ENCODE measurements around the gene PAX4.
A peak's percentile ranks its signal among the peaks of the same experiment; 100 is the strongest.
"Not testable (repeated sequence)": the region's sequence is repeated elsewhere in the genome, so short reads cannot be mapped to it uniquely, and the experiment has no call there.

The PAX4 gene

GRCh38 chr7:127585044-127585953, 32.6 kb downstream of the PAX4 start, which contains the start of gene GCC1:
Gene GCC1 (minus strand): TSS chr7:127585596. CDS start chr7:127585182, 414 bp downstream.
- peak; percentile 83 to 91 for DNase-seq (ENCODE audit: low read depth in 2 of 2)

GRCh38 chr7:127584648-127585043, 33.3 kb downstream of the PAX4 start:
- no peak for DNase-seq (ENCODE audit: low read depth in 2 of 2)

- DNase-seq (ENCODE audit: low read depth in 2 of 2) = no peak
These were observed 35.6 kb downstream of the PAX4 start for GRCh38 chr7:127582361-127582760.

- no peak for DNase-seq (ENCODE audit: low read depth in 2 of 2)
These were observed 36.2 kb downstream of the PAX4 start for GRCh38 chr7:127581716-127582115.

GRCh38 chr7:127580612-127581011, 37.3 kb downstream of the PAX4 start:
- no peak for DNase-seq (ENCODE audit: low read depth in 2 of 2)

- DNase-seq (ENCODE audit: low read depth in 2 of 2) = no peak
These were observed 39.1 kb downstream of the PAX4 start for GRCh38 chr7:127578711-127579275.

- DNase-seq (ENCODE audit: low read depth in 2 of 2) = no peak
These were observed 39.8 kb downstream of the PAX4 start for GRCh38 chr7:127578036-127578684.

- DNase-seq (ENCODE audit: low read depth in 2 of 2) = no peak
These were observed 46.0 kb downstream of the PAX4 start for GRCh38 chr7:127571741-127572505.

GRCh38 chr7:127568034-127568433, 49.9 kb downstream of the PAX4 start:
- DNase-seq (ENCODE audit: low read depth in 2 of 2) = not testable (repeated sequence)

GRCh38 chr7:127566242-127566641, 51.7 kb downstream of the PAX4 start:
- no peak for DNase-seq (ENCODE audit: low read depth in 2 of 2)

Data from stimulated activated CD4-positive, alpha-beta T cell treated with anti-CD3 and anti-CD28 coated beads, Interleukin-15, amount 100 ng/mL, for 48 hours (primary cell).